Suprapubic skin (tissue), 3 donors: ENCODE measurements around the gene DRP2.

ENCODE experiments used
- POLR2AphosphoS5 ChIP-seq, 3 donors: sonication (generic); formaldehyde crosslinking; IDR thresholded peaks; one replicate each; pipeline ENCODE4 v1.6.1; 2017; ENCODE audit warnings: antibody characterized with exemption in 3 of 3
- TF ChIP-seq, protein P1 (sequence below), 2 donors: fragments of 200-600 bp in 1 of 2; fragments of 450-650 bp in 1 of 2; sonication (generic) in 1 of 2; IDR thresholded peaks; one replicate each; pipeline ENCODE4 v1.5.1; 2016 to 2019; ENCODE audit warnings: antibody characterized with exemption in 2 of 2, mild to moderate bottlenecking in 1 of 2, moderate library complexity in 1 of 2

DNA sequence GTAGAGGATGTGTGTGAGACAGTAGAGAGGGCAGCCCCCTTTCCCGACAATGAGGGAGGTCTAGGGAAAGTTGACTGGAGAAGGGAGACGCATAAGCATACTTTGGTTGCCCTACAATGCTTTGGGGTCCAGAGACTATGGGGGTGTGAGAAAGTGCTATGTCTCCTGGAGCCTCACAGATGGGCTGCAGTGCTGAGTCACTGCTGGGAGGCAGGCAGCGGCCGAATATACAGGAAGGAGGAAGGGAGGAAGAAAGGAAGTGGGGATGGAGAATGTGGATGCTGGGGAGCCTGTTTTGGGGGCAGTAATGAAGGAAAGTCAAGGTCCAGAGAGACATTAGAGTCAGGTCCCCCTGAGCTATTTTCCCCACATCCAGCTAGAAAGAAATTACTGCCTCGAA is 12.7 kb downstream of the DRP2 start:
- TF ChIP-seq, protein P1, sequence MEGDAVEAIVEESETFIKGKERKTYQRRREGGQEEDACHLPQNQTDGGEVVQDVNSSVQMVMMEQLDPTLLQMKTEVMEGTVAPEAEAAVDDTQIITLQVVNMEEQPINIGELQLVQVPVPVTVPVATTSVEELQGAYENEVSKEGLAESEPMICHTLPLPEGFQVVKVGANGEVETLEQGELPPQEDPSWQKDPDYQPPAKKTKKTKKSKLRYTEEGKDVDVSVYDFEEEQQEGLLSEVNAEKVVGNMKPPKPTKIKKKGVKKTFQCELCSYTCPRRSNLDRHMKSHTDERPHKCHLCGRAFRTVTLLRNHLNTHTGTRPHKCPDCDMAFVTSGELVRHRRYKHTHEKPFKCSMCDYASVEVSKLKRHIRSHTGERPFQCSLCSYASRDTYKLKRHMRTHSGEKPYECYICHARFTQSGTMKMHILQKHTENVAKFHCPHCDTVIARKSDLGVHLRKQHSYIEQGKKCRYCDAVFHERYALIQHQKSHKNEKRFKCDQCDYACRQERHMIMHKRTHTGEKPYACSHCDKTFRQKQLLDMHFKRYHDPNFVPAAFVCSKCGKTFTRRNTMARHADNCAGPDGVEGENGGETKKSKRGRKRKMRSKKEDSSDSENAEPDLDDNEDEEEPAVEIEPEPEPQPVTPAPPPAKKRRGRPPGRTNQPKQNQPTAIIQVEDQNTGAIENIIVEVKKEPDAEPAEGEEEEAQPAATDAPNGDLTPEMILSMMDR (IDR thresholded peaks at IDR 0.05) = no peak
- TF ChIP-seq POLR2AphosphoS5 (IDR thresholded peaks at IDR 0.05) = no peak
